ENCODE data around the gene NBAS.

NBAS gene

DNA sequence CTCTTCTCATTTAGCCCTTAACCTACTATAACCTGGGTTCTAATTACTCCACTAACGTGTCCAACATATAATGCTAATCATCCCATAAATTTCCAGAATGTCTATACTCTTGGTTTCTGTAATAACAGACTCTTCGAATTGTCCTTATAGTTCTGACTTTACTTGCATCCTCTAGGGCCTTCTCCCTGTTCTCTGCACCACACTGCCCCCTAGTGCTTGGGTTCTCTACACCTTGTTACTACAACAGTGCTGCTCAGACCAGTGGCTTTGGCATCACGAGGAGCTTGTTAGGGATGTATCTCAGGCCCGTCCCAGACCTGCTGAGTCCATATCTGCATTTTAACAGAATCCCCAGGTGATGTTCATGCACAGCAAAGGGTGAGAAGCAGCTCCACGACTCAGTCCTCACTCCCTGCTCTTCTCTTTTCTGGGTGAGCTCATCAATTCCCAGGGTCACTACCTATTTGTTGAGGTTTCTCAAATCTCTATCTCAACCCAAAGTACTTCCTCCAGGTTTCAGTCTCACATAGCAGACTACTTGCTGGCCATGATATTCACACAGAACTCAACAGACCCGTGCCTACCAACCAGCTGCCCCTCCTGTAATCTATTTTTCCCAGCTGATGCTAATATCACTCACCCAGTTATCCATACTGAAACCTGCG is 16.1 kb upstream of the NBAS start:
- Histone ChIP-seq H3K4me3 (ENCODE audit: insufficient read depth, low read depth, low read length, poor library complexity, severe bottlenecking) (no peak overlapping the region), H3K9me3 (ENCODE audit: control insufficient read depth, low read length) (no peaks in the 10 kb centered on the region), H3K4me1 (ENCODE audit: control insufficient read depth, insufficient read depth, low read length, poor library complexity, severe bottlenecking) (no peaks in the 10 kb centered on the region), H3K36me3 (ENCODE audit: control insufficient read depth, insufficient read depth, low read length) (no peaks in the 10 kb centered on the region), H3K27ac (ENCODE audit: insufficient read depth, low read length, poor library complexity, severe bottlenecking) (no peak overlapping the region), H3K27me3 (replicated peaks; ENCODE audit: control insufficient read depth, insufficient read depth, low read length, poor library complexity, severe bottlenecking) (no peaks in the 10 kb centered on the region)
- DNase-seq, result peak; percentile 50 to 73 (median 64)

DNA sequence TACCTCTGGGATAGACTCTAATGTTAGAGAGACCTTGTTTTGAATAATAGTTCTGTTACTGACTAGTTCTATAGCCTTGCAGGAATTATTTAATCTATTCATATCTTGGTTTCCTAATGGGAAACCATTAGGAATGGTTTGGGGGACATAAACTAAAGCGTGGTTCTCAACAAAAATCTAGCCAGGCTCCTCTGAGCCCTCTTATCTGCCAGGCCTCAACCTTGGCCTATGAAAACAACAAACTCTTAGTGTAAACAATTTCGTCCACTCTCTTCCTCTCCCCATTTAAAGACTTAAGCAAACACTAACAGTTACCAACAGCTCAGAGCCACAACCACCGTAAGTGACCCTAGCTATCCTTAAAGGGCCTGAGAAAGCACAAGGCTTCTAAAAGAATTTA is 10.6 kb upstream of the NBAS start:
- Histone ChIP-seq H3K4me3 (ENCODE audit: insufficient read depth, low read depth, low read length, poor library complexity, severe bottlenecking) (no peak overlapping the region), H3K4me1 (ENCODE audit: control insufficient read depth, insufficient read depth, low read length, poor library complexity, severe bottlenecking) (no peaks in the 10 kb centered on the region), H3K27me3 (replicated peaks; ENCODE audit: control insufficient read depth, insufficient read depth, low read length, poor library complexity, severe bottlenecking) (no peaks in the 10 kb centered on the region), H3K27ac (ENCODE audit: insufficient read depth, low read length, poor library complexity, severe bottlenecking) (no peak overlapping the region), H3K36me3 (ENCODE audit: control insufficient read depth, insufficient read depth, low read length) (no peaks in the 10 kb centered on the region), H3K9me3 (ENCODE audit: control insufficient read depth, low read length) (no peaks in the 10 kb centered on the region)
- no peak for DNase-seq

DNA sequence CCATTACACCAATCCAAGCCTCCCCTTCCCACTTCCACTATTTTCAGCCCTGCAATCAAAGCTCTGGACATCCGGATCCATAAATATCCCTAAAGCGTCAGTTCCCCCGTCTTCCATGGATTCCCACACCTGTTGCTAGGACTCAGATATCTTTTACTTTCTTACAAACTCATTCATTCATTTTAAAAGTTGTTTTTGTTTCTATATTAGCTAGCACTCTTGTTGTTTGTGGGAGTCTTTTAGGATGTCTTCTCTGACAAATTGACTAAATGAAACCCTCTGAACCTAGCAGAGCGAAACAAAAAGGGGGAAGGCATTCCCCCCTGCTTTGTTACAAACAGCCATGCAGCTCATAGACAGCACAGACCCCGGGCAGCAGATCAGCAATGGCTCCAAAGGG is 9.0 kb upstream of the NBAS start:
- no peak for DNase-seq
- Histone ChIP-seq H3K36me3 (ENCODE audit: control insufficient read depth, insufficient read depth, low read length) (no peaks in the 10 kb centered on the region), H3K9me3 (ENCODE audit: control insufficient read depth, low read length) (no peaks in the 10 kb centered on the region), H3K4me1 (ENCODE audit: control insufficient read depth, insufficient read depth, low read length, poor library complexity, severe bottlenecking) (no peaks in the 10 kb centered on the region), H3K4me3 (ENCODE audit: insufficient read depth, low read depth, low read length, poor library complexity, severe bottlenecking) (no peak overlapping the region), H3K27ac (ENCODE audit: insufficient read depth, low read length, poor library complexity, severe bottlenecking) (no peak overlapping the region), H3K27me3 (replicated peaks; ENCODE audit: control insufficient read depth, insufficient read depth, low read length, poor library complexity, severe bottlenecking) (no peaks in the 10 kb centered on the region)

DNA sequence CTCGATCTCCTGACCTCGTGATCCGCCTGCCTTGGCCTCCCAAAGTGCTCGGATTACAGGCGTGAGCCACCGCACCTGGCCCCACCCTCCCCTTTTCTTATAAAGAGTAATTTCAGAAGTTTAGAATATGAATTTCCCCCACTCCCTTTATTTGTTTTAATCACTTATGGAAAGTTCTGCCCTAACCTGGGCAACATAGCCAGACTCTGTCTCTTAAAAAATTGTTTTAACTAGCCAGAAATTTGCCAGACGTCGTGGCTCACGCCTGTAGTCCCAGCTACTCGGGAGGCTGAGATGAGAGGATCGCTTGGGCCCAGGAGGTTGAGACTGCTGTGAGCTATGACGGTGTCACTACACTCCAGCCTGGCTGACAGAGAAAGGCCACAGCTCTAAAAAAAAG is 7.7 kb upstream of the NBAS start:
- Histone ChIP-seq H3K4me3 (ENCODE audit: insufficient read depth, low read depth, low read length, poor library complexity, severe bottlenecking) (no peak overlapping the region), H3K36me3 (ENCODE audit: control insufficient read depth, insufficient read depth, low read length) (no peaks in the 10 kb centered on the region), H3K9me3 (ENCODE audit: control insufficient read depth, low read length) (no peaks in the 10 kb centered on the region), H3K27ac (ENCODE audit: insufficient read depth, low read length, poor library complexity, severe bottlenecking) (no peak overlapping the region), H3K27me3 (replicated peaks; ENCODE audit: control insufficient read depth, insufficient read depth, low read length, poor library complexity, severe bottlenecking) (no peaks in the 10 kb centered on the region), H3K4me1 (ENCODE audit: control insufficient read depth, insufficient read depth, low read length, poor library complexity, severe bottlenecking) (no peaks in the 10 kb centered on the region)
- no peak for DNase-seq

DNA sequence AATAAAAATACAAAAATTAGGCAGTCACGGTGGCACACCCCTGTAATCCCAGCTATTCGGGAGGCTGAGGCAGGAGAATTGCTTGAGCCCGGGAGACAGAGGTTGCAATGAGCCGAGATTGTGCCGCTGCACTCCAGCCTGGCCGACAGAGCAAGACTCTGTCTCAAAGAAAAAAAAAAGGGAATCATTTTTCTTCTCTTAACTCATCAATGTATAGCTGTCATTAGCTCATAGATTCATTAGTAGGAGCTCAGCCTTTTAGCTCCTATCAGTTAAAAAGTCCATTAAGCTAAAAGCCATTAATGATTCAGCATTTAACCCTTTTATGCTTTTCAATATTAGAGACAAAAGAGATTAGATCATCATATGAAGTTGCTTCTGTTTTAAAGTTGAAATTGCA is 5.8 kb upstream of the NBAS start:
- no peak for DNase-seq
- Histone ChIP-seq H3K4me1 (ENCODE audit: control insufficient read depth, insufficient read depth, low read length, poor library complexity, severe bottlenecking) (no peaks in the 10 kb centered on the region), H3K36me3 (ENCODE audit: control insufficient read depth, insufficient read depth, low read length) (no peaks in the 10 kb centered on the region), H3K9me3 (ENCODE audit: control insufficient read depth, low read length) (no peaks in the 10 kb centered on the region), H3K27ac (ENCODE audit: insufficient read depth, low read length, poor library complexity, severe bottlenecking) (no peak overlapping the region), H3K27me3 (replicated peaks; ENCODE audit: control insufficient read depth, insufficient read depth, low read length, poor library complexity, severe bottlenecking) (no peaks in the 10 kb centered on the region), H3K4me3 (ENCODE audit: insufficient read depth, low read depth, low read length, poor library complexity, severe bottlenecking) (no peak overlapping the region)

DNA sequence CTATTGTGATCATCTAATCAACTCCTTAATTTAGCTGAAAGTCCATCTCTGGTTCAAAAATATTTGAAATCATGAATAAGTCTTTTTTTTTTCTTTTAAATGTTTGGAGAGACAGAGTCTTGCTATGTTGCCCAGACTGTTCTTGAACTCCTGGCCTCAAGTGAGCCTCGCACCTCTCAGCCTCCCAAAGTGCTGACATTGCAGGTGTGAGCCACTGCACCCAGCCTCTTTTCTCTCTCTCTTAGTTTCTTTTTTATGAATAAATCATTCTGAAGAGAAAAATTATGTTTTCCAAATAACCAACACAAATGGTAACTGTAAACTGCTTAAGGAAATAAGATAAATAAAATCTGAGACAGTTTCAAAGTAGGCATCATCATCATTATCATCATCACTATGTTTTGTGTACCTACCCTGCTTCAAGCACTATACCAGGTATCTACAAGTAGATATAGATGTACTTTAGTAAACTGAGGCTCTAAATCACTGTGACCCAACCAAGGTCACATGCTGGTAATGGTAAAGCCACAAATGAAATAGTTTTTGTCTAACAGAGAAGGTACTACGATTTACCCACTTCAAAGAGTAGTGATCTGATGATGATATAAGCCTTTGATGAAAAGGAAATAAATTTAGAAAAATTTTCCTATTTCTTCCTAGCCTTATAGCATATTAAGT is 5.0 kb upstream of the NBAS start:
- no peaks in the 10 kb centered on the region for H3K9me3 ChIP-seq (ENCODE audit: control insufficient read depth, low read length)
- no peaks in the 10 kb centered on the region for H3K36me3 ChIP-seq (ENCODE audit: control insufficient read depth, insufficient read depth, low read length)
- DNase-seq, result no peak
- H3K27ac ChIP-seq (ENCODE audit: insufficient read depth, low read length, poor library complexity, severe bottlenecking), result no peak overlapping the region
- no peaks in the 10 kb centered on the region for H3K27me3 ChIP-seq (replicated peaks; ENCODE audit: control insufficient read depth, insufficient read depth, low read length, poor library complexity, severe bottlenecking)
- no peak overlapping the region for H3K4me3 ChIP-seq (ENCODE audit: insufficient read depth, low read depth, low read length, poor library complexity, severe bottlenecking)
- no peaks in the 10 kb centered on the region for H3K4me1 ChIP-seq (ENCODE audit: control insufficient read depth, insufficient read depth, low read length, poor library complexity, severe bottlenecking)

DNA sequence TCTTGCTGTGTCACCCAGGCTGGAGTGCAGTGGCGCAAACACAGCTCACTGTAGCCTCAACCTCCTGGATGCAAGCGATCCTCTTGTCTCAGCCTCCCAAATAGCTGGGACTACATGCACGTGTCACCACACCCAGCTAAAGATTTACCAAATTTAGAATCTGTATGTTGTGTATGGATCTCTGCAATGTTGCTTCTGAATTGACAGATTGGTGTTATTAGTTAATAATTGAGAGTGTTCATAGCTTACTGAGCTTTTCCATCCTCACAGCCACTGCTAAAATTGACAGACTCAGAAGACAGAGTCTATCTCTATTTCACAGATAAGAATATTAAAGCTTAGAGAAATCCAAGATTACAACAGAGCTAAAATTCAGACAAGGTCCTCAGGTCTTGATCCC is 4.3 kb upstream of the NBAS start:
- Histone ChIP-seq H3K4me1 (ENCODE audit: control insufficient read depth, insufficient read depth, low read length, poor library complexity, severe bottlenecking) (no peaks in the 10 kb centered on the region), H3K9me3 (ENCODE audit: control insufficient read depth, low read length) (no peaks in the 10 kb centered on the region), H3K27me3 (replicated peaks; ENCODE audit: control insufficient read depth, insufficient read depth, low read length, poor library complexity, severe bottlenecking) (no peaks in the 10 kb centered on the region), H3K27ac (ENCODE audit: insufficient read depth, low read length, poor library complexity, severe bottlenecking) (no peak overlapping the region), H3K4me3 (ENCODE audit: insufficient read depth, low read depth, low read length, poor library complexity, severe bottlenecking) (no peak overlapping the region), H3K36me3 (ENCODE audit: control insufficient read depth, insufficient read depth, low read length) (no peaks in the 10 kb centered on the region)
- no peak for DNase-seq

DNA sequence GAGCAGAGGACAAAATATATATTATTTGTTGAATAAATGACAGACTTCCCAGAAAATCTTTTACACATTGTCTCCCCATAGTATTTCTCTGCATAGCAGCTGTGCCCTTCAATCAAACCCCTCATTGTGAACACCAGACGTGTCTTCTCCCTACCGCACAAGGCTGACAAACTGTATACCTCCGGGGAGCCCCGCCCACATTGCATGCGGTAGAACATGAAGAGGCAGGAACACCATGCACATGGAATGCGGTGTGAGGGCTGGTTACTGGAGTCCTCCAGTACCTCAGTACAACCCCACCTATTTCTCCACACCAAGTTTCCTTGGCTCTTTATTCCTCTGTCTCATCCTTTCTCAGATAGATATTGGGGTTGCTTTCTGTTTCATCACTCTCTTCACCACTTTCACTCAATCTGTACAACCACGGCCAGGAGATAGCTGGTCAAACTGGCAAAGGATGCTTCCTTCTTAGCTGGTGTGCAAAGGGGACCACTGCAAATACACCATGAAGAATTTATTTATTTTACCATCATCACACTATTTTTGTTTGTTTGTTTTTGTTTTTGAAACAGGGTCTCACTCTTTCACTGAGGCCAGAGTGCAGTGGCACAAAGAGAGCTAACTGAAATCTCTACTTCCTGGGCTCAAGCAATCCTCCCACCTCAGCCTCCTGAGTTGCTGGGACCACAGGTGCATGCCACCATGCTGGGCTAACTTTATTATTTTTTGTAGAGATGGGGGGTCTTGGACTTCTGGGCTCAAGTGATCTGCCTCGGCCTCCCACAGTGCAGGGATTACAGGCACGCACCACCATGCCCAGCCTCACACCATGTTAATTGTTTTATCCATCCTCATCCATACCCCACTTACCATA is 2.3 kb upstream of the NBAS start:
- no peak overlapping the region for H3K4me3 ChIP-seq (ENCODE audit: insufficient read depth, low read depth, low read length, poor library complexity, severe bottlenecking)
- no peak overlapping the region for H3K27ac ChIP-seq (ENCODE audit: insufficient read depth, low read length, poor library complexity, severe bottlenecking)
- no peaks in the 10 kb centered on the region for H3K36me3 ChIP-seq (ENCODE audit: control insufficient read depth, insufficient read depth, low read length)
- no peak for DNase-seq
- H3K27me3 ChIP-seq (replicated peaks; ENCODE audit: control insufficient read depth, insufficient read depth, low read length, poor library complexity, severe bottlenecking), result no peaks in the 10 kb centered on the region
- no peaks in the 10 kb centered on the region for H3K9me3 ChIP-seq (ENCODE audit: control insufficient read depth, low read length)
- peaks cover 6% of the 10 kb centered on the region for H3K4me1 ChIP-seq (ENCODE audit: control insufficient read depth, insufficient read depth, low read length, poor library complexity, severe bottlenecking)

DNA sequence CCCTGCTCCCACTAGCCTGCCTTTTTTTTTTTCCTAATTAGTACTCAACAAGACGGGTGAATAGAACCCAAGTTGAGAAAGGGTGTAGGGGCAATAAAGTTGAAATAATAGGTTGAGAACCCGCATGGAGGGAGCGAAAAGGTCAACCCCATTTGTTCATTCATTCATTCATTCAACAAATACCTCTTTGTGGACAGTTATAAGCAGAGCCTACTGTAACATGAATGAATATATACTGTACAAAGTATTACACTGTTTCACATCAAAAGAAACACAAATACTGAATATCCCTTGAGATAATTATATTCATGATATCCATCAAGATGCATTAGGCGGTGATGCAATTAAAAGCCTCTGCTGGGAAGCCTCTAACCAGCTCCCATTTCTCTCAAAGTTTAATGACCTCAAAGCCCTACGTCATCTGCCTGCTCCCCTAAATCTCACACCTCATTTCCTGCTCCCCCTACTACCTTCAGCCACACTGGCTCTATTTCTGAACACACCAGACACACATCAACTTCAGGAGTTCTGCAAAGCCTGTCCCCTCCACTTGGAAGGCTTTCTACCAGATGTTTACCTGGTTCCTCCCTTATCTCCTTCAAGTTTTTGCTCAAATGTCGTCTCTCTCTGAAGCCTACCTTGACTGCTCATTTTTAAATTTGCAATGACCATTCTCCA is 1.4 kb upstream of the NBAS start:
- H3K27ac ChIP-seq (ENCODE audit: insufficient read depth, low read length, poor library complexity, severe bottlenecking), result peak overlapping the region; percentile 18
- no peaks in the 10 kb centered on the region for H3K36me3 ChIP-seq (ENCODE audit: control insufficient read depth, insufficient read depth, low read length)
- peak overlapping the region; percentile 97 for H3K4me3 ChIP-seq (ENCODE audit: insufficient read depth, low read depth, low read length, poor library complexity, severe bottlenecking)
- peaks cover 6% of the 10 kb centered on the region for H3K4me1 ChIP-seq (ENCODE audit: control insufficient read depth, insufficient read depth, low read length, poor library complexity, severe bottlenecking)
- no peaks in the 10 kb centered on the region for H3K9me3 ChIP-seq (ENCODE audit: control insufficient read depth, low read length)
- no peak for DNase-seq
- H3K27me3 ChIP-seq (replicated peaks; ENCODE audit: control insufficient read depth, insufficient read depth, low read length, poor library complexity, severe bottlenecking), result no peaks in the 10 kb centered on the region
